ENCODE measurements around the gene ZNF280B. TPM values are rescaled to one million over a fixed set of nuclear protein-coding genes. Genes with fewer than 3 reads are reported as not detected.

The ZNF280B gene
- total and polyA plus RNA-seq, 2 experiments from 2014 or later, result 5.5 to 6.7 TPM

DNA sequence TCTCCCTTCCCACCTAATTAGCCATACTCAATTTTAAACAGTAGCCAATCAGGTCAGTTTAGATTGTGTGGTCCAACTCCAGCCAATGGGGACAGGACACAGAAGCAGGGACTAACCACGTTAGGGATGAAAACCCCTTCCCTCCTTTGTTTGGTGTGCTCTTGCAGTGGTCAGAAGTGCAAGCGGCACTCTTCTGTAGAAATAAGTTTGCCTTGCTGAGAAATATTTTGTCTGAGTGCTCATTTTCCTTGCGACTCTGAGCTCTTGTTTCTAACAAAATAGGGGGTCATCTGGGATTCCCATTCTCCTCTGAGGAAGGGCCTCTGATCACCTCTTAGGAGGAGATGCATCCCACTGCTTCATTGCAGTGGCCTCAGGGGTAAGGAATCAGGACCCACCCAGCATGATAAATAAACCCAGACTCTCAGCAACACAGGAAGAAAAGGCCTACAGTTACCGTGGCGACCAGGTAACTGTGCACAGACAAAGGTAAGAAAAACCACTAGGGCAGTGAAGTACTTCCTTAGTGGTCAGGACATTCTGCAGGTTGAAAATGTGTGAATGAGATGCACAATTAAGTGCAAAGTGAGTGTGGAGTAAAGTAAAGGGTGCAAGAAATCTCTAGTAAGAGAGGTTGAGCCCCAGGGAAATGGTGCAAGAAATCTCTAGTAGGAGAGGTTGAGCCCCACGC lies 55.4 kb downstream of the ZNF280B start:
- no peaks in the 10 kb centered on the region for H3K4me1 Mint-ChIP-seq
- peaks cover 100% of the 10 kb centered on the region for H3K27me3 ChIP-seq (ENCODE audit: insufficient read depth)
- ATAC-seq, result no peak

More for the DNA sequence above, 55.4 kb downstream of the ZNF280B start:
- Histone ChIP-seq H3K4me1 (ENCODE audit: insufficient read depth) (no peaks in the 10 kb centered on the region), H3K79me2 (replicated peaks; ENCODE audit: insufficient read depth) (no peaks in the 10 kb centered on the region), H3F3A (replicated peaks; ENCODE audit: low read depth) (no peaks in the 10 kb centered on the region), H3K9me2 (ENCODE audit: insufficient read depth) (no peaks in the 10 kb centered on the region), H3K4me3 (no peak overlapping the region), H3K36me3 (ENCODE audit: insufficient read depth) (no peaks in the 10 kb centered on the region), H3K4me2 (no peak overlapping the region), H2AFZ (no peak overlapping the region), H4K20me1 (replicated peaks; ENCODE audit: insufficient read depth) (no peaks in the 10 kb centered on the region), H3K27ac (ENCODE audit: low read depth) (no peak overlapping the region)
- Mint-ChIP-seq H3K9me3 (peaks cover 62% of the 10 kb centered on the region), H3K4me3 (no peak overlapping the region), H3K27ac (no peak overlapping the region), H3K36me3 (ENCODE audit: low read depth) (peaks cover 21% of the 10 kb centered on the region), H3K27me3 (ENCODE audit: insufficient read depth, low read depth, poor library complexity) (peaks cover 99% of the 10 kb centered on the region)
- DNase-seq (ENCODE audit: low spot score), result no peak
- TF ChIP-seq POLR2AphosphoS5 (IDR thresholded peaks at IDR 0.05; ENCODE audit: low read depth) (no peak), ZNF331 (CRISPR knock-in tag; IDR thresholded peaks at IDR 0.05; ENCODE audit: low read depth) (no peak), STAT1 (IDR thresholded peaks at IDR 0.05; ENCODE audit: unreplicated experiment) (no peak), EZH2 (IDR thresholded peaks at IDR 0.05; ENCODE audit: low read depth, unreplicated experiment) (no peak), EZH2phosphoT487 (IDR thresholded peaks at IDR 0.05; ENCODE audit: unreplicated experiment) (no peak), NANOG (IDR thresholded peaks at IDR 0.05; ENCODE audit: borderline replicate concordance) (no peak), JUNB (IDR thresholded peaks at IDR 0.05; ENCODE audit: unreplicated experiment) (no peak), ZNF114 (CRISPR knock-in tag; IDR thresholded peaks at IDR 0.05) (no peak)
- TF ChIP-seq, protein P1, sequence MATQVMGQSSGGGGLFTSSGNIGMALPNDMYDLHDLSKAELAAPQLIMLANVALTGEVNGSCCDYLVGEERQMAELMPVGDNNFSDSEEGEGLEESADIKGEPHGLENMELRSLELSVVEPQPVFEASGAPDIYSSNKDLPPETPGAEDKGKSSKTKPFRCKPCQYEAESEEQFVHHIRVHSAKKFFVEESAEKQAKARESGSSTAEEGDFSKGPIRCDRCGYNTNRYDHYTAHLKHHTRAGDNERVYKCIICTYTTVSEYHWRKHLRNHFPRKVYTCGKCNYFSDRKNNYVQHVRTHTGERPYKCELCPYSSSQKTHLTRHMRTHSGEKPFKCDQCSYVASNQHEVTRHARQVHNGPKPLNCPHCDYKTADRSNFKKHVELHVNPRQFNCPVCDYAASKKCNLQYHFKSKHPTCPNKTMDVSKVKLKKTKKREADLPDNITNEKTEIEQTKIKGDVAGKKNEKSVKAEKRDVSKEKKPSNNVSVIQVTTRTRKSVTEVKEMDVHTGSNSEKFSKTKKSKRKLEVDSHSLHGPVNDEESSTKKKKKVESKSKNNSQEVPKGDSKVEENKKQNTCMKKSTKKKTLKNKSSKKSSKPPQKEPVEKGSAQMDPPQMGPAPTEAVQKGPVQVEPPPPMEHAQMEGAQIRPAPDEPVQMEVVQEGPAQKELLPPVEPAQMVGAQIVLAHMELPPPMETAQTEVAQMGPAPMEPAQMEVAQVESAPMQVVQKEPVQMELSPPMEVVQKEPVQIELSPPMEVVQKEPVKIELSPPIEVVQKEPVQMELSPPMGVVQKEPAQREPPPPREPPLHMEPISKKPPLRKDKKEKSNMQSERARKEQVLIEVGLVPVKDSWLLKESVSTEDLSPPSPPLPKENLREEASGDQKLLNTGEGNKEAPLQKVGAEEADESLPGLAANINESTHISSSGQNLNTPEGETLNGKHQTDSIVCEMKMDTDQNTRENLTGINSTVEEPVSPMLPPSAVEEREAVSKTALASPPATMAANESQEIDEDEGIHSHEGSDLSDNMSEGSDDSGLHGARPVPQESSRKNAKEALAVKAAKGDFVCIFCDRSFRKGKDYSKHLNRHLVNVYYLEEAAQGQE (IDR thresholded peaks at IDR 0.05; ENCODE audit: unreplicated experiment), result no peak
- TF ChIP-seq, protein P2, sequence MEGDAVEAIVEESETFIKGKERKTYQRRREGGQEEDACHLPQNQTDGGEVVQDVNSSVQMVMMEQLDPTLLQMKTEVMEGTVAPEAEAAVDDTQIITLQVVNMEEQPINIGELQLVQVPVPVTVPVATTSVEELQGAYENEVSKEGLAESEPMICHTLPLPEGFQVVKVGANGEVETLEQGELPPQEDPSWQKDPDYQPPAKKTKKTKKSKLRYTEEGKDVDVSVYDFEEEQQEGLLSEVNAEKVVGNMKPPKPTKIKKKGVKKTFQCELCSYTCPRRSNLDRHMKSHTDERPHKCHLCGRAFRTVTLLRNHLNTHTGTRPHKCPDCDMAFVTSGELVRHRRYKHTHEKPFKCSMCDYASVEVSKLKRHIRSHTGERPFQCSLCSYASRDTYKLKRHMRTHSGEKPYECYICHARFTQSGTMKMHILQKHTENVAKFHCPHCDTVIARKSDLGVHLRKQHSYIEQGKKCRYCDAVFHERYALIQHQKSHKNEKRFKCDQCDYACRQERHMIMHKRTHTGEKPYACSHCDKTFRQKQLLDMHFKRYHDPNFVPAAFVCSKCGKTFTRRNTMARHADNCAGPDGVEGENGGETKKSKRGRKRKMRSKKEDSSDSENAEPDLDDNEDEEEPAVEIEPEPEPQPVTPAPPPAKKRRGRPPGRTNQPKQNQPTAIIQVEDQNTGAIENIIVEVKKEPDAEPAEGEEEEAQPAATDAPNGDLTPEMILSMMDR (conservative IDR thresholded peaks at IDR 0.05; ENCODE audit: low read depth in 2 of 2), result no peak
- TF ChIP-seq, protein P3, sequence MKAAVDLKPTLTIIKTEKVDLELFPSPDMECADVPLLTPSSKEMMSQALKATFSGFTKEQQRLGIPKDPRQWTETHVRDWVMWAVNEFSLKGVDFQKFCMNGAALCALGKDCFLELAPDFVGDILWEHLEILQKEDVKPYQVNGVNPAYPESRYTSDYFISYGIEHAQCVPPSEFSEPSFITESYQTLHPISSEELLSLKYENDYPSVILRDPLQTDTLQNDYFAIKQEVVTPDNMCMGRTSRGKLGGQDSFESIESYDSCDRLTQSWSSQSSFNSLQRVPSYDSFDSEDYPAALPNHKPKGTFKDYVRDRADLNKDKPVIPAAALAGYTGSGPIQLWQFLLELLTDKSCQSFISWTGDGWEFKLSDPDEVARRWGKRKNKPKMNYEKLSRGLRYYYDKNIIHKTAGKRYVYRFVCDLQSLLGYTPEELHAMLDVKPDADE (IDR thresholded peaks at IDR 0.05), result no peak
- TF ChIP-seq, protein P4, sequence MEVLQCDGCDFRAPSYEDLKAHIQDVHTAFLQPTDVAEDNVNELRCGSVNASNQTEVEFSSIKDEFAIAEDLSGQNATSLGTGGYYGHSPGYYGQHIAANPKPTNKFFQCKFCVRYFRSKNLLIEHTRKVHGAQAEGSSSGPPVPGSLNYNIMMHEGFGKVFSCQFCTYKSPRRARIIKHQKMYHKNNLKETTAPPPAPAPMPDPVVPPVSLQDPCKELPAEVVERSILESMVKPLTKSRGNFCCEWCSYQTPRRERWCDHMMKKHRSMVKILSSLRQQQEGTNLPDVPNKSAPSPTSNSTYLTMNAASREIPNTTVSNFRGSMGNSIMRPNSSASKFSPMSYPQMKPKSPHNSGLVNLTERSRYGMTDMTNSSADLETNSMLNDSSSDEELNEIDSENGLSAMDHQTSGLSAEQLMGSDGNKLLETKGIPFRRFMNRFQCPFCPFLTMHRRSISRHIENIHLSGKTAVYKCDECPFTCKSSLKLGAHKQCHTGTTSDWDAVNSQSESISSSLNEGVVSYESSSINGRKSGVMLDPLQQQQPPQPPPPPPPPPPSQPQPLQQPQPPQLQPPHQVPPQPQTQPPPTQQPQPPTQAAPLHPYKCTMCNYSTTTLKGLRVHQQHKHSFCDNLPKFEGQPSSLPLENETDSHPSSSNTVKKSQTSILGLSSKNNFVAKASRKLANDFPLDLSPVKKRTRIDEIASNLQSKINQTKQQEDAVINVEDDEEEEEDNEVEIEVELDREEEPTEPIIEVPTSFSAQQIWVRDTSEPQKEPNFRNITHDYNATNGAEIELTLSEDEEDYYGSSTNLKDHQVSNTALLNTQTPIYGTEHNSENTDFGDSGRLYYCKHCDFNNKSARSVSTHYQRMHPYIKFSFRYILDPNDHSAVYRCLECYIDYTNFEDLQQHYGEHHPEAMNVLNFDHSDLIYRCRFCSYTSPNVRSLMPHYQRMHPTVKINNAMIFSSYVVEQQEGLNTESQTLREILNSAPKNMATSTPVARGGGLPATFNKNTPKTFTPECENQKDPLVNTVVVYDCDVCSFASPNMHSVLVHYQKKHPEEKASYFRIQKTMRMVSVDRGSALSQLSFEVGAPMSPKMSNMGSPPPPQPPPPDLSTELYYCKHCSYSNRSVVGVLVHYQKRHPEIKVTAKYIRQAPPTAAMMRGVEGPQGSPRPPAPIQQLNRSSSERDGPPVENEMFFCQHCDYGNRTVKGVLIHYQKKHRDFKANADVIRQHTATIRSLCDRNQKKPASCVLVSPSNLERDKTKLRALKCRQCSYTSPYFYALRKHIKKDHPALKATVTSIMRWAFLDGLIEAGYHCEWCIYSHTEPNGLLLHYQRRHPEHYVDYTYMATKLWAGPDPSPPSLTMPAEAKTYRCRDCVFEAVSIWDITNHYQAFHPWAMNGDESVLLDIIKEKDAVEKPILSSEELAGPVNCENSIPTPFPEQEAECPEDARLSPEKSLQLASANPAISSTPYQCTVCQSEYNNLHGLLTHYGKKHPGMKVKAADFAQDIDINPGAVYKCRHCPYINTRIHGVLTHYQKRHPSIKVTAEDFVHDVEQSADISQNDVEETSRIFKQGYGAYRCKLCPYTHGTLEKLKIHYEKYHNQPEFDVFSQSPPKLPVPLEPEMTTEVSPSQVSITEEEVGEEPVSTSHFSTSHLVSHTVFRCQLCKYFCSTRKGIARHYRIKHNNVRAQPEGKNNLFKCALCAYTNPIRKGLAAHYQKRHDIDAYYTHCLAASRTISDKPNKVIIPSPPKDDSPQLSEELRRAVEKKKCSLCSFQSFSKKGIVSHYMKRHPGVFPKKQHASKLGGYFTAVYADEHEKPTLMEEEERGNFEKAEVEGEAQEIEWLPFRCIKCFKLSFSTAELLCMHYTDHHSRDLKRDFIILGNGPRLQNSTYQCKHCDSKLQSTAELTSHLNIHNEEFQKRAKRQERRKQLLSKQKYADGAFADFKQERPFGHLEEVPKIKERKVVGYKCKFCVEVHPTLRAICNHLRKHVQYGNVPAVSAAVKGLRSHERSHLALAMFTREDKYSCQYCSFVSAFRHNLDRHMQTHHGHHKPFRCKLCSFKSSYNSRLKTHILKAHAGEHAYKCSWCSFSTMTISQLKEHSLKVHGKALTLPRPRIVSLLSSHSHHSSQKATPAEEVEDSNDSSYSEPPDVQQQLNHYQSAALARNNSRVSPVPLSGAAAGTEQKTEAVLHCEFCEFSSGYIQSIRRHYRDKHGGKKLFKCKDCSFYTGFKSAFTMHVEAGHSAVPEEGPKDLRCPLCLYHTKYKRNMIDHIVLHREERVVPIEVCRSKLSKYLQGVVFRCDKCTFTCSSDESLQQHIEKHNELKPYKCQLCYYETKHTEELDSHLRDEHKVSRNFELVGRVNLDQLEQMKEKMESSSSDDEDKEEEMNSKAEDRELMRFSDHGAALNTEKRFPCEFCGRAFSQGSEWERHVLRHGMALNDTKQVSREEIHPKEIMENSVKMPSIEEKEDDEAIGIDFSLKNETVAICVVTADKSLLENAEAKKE (CRISPR knock-in tag; IDR thresholded peaks at IDR 0.05), result no peak

Data from GM23338 (cell line).